ENCODE measurements around the gene CPNE5. TPM values are rescaled to one million over a fixed set of nuclear protein-coding genes. Genes with fewer than 3 reads are reported as not detected.

CPNE5 gene
- total RNA-seq, 4 donors from 2014 or later, result 0.35 to 5.8 (median 2.9) TPM

- peak overlapping the region; percentile 56 to 84 (median 66) for H3K27ac ChIP-seq
- peaks cover 0 to 18% (median 2%) of the 10 kb centered on the region in 4 donors for H3K4me1 ChIP-seq
- no peaks in the 10 kb centered on the region for H3K27me3 ChIP-seq
- peak in 2 of 3 donors; percentile 56 to 76 for DNase-seq
- no peaks in the 10 kb centered on the region for H3K9me3 ChIP-seq
- peak in 2 of 6 experiments; percentile 7 to 13 for TF ChIP-seq CTCF (IDR thresholded peaks at IDR 0.05)
- TF ChIP-seq POLR2A (IDR thresholded peaks at IDR 0.05), result no peak
- no peaks in the 10 kb centered on the region for H3K36me3 ChIP-seq
- H3K4me3 ChIP-seq, result peak overlapping the region in 2 of 4 donors; percentile 9 to 20
Observed at GRCh38 chr6:36735110-36736071, 103.9 kb downstream of the CPNE5 start.

- no peak overlapping the region for H3K4me3 ChIP-seq
- H3K36me3 ChIP-seq, result no peaks in the 10 kb centered on the region
- no peaks in the 10 kb centered on the region for H3K9me3 ChIP-seq
- peaks cover 0 to 18% (median 2%) of the 10 kb centered on the region in 4 donors for H3K4me1 ChIP-seq
- TF ChIP-seq CTCF (IDR thresholded peaks at IDR 0.05), result no peak
- no peak for TF ChIP-seq POLR2A (IDR thresholded peaks at IDR 0.05)
- no peak for DNase-seq
- H3K27me3 ChIP-seq, result no peaks in the 10 kb centered on the region
- H3K27ac ChIP-seq, result peak overlapping the region; percentile 56 to 84 (median 66)
Observed at GRCh38 chr6:36734486-36735060, 104.7 kb downstream of the CPNE5 start.

- H3K36me3 ChIP-seq, result no peaks in the 10 kb centered on the region
- TF ChIP-seq CTCF (IDR thresholded peaks at IDR 0.05) (no peak), POLR2A (IDR thresholded peaks at IDR 0.05) (no peak)
- DNase-seq, result peak in 1 of 3 donors; percentile 26
- H3K4me1 ChIP-seq, result peaks cover 0 to 18% (median 2%) of the 10 kb centered on the region in 4 donors
- H3K9me3 ChIP-seq, result no peaks in the 10 kb centered on the region
- no peak overlapping the region for H3K27ac ChIP-seq
- no peak overlapping the region for H3K4me3 ChIP-seq
- H3K27me3 ChIP-seq, result no peaks in the 10 kb centered on the region
Observed at GRCh38 chr6:36733300-36733699, 105.9 kb downstream of the CPNE5 start.

GRCh38 chr6:36731622-36732310, 107.5 kb downstream of the CPNE5 start:
- Histone ChIP-seq H3K4me3 (no peak overlapping the region), H3K27ac (no peak overlapping the region), H3K27me3 (no peaks in the 10 kb centered on the region), H3K4me1 (peaks cover 0 to 18% (median 2%) of the 10 kb centered on the region in 4 donors), H3K9me3 (no peaks in the 10 kb centered on the region), H3K36me3 (no peaks in the 10 kb centered on the region)
- DNase-seq, result no peak
- no peak for TF ChIP-seq CTCF (IDR thresholded peaks at IDR 0.05)
- no peak for TF ChIP-seq POLR2A (IDR thresholded peaks at IDR 0.05)

Measured in Peyer's patch (tissue), 4 donors.